HG03039 (cell line): ENCODE measurements around the gene CCDC178.
"Not testable (repeated sequence)": the region's sequence is repeated elsewhere in the genome, so short reads cannot be mapped to it uniquely, and the experiment has no call there.

ENCODE experiments used
- ATAC-seq: cut with Tn5 transposase; IDR thresholded peaks from one replicate; pipeline ENCODE4 v1.9.1; 2021; ENCODE audit warnings: mild to moderate bottlenecking, moderate library complexity; ENCODE audit not compliant: unreplicated experiment

CCDC178 gene

GRCh38 chr18:33239298-33239697, 201.2 kb downstream of the CCDC178 start:
- no peak for ATAC-seq

GRCh38 chr18:33232318-33232626, 208.2 kb downstream of the CCDC178 start:
- ATAC-seq, result no peak

- ATAC-seq, result peak; percentile 92
Observed at GRCh38 chr18:33231474-33232317, 208.8 kb downstream of the CCDC178 start.

GRCh38 chr18:33212363-33212762, 228.2 kb downstream of the CCDC178 start:
- no peak for ATAC-seq

GRCh38 chr18:33210575-33211189, 229.8 kb downstream of the CCDC178 start:
- ATAC-seq, result no peak

- ATAC-seq, result no peak
Observed at GRCh38 chr18:33205777-33206176, 234.7 kb downstream of the CCDC178 start.

GRCh38 chr18:33201509-33201926, 239.0 kb downstream of the CCDC178 start:
- ATAC-seq, result no peak

- ATAC-seq, result no peak
Observed at GRCh38 chr18:33195795-33196194, 244.7 kb downstream of the CCDC178 start.

- ATAC-seq, result no peak
Observed at GRCh38 chr18:33194793-33195192, 245.7 kb downstream of the CCDC178 start.

- ATAC-seq, result no peak
Observed at GRCh38 chr18:33184958-33185357, 255.6 kb downstream of the CCDC178 start.

- no peak for ATAC-seq
Observed at GRCh38 chr18:33184175-33184574, 256.3 kb downstream of the CCDC178 start.

GRCh38 chr18:33183136-33183535, 257.4 kb downstream of the CCDC178 start:
- no peak for ATAC-seq

- ATAC-seq, result no peak
Observed at GRCh38 chr18:33181016-33181415, 259.5 kb downstream of the CCDC178 start.

GRCh38 chr18:33169218-33169617, 271.3 kb downstream of the CCDC178 start:
- no peak for ATAC-seq

- not testable (repeated sequence) for ATAC-seq
Observed at GRCh38 chr18:33164121-33164520, 276.4 kb downstream of the CCDC178 start.

- no peak for ATAC-seq
Observed at GRCh38 chr18:33161131-33161530, 279.4 kb downstream of the CCDC178 start.

- no peak for ATAC-seq
Observed at GRCh38 chr18:33159151-33159550, 281.4 kb downstream of the CCDC178 start.

- no peak for ATAC-seq
Observed at GRCh38 chr18:33157893-33158292, 282.6 kb downstream of the CCDC178 start.

- no peak for ATAC-seq
Observed at GRCh38 chr18:33156906-33157470, 283.5 kb downstream of the CCDC178 start.

- ATAC-seq, result no peak
Observed at GRCh38 chr18:33154049-33154448, 286.5 kb downstream of the CCDC178 start.

GRCh38 chr18:33152376-33152775, 288.1 kb downstream of the CCDC178 start:
- ATAC-seq, result no peak

- ATAC-seq, result not testable (repeated sequence)
Observed at GRCh38 chr18:33147811-33148210, 292.7 kb downstream of the CCDC178 start.
